Panc1 (cell line): ENCODE measurements around the gene CRYZ.

Source experiments
- CTCF ChIP-seq: fragments of 450-650 bp; IDR thresholded peaks from 2 replicates; pipeline ENCODE4 v1.5.1; 2017; ENCODE audit warnings: mild to moderate bottlenecking
- SIN3A ChIP-seq: IDR thresholded peaks from 2 replicates; pipeline ENCODE4 v1.6.1; 2012; ENCODE audit warnings: low read depth, mild to moderate bottlenecking, low read length, moderate library complexity, borderline replicate concordance; ENCODE audit not compliant: insufficient read depth

- TF ChIP-seq CTCF (no peak), SIN3A (no peak)
Measured at GRCh38 chr1:74674278-74675048, 58.4 kb downstream of the CRYZ start.
